GM12865 (cell line): ENCODE measurements around the gene CCNY.

Experiments
- DNase-seq: peaks from one replicate; pipeline ENCODE4 v3.0.0; 2010; ENCODE audit warnings: low read depth
- H3K4me3 ChIP-seq: 2 replicates; pipeline ENCODE4 v1.5.1; 2011; ENCODE audit warnings: mild to moderate bottlenecking, low read depth, low read length, control low read depth
- TF ChIP-seq, protein P1 (sequence below): IDR thresholded peaks from 2 replicates; pipeline ENCODE4 v1.5.1; 2011; ENCODE audit warnings: low read length, control low read depth, low read depth, inconsistent platforms; ENCODE audit not compliant: insufficient read depth; ENCODE audit errors: missing control alignments

Gene CCNY

DNA sequence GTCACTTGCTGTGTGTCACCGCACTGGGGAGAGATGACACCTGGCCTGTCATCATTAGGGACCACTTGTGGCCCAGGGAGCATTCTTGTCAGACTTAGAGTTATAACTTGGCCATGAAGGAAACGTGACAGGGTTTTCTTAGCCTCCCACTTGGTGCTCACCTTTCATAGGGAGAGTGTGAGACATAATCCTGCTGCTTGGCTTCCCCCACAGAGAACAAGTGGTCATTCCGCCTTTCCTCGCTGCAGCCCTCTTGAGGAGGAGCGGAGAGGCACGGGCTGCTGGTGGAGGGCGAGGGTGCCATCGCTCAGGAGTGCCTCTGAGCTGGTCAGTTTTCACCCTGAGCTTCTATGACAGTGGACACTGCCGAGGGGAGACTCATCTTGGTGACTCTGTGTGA, 143.8 kb downstream of the CCNY start:
- DNase-seq = no peak
- TF ChIP-seq, protein P1, sequence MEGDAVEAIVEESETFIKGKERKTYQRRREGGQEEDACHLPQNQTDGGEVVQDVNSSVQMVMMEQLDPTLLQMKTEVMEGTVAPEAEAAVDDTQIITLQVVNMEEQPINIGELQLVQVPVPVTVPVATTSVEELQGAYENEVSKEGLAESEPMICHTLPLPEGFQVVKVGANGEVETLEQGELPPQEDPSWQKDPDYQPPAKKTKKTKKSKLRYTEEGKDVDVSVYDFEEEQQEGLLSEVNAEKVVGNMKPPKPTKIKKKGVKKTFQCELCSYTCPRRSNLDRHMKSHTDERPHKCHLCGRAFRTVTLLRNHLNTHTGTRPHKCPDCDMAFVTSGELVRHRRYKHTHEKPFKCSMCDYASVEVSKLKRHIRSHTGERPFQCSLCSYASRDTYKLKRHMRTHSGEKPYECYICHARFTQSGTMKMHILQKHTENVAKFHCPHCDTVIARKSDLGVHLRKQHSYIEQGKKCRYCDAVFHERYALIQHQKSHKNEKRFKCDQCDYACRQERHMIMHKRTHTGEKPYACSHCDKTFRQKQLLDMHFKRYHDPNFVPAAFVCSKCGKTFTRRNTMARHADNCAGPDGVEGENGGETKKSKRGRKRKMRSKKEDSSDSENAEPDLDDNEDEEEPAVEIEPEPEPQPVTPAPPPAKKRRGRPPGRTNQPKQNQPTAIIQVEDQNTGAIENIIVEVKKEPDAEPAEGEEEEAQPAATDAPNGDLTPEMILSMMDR = no peak
- no peak overlapping the region for H3K4me3 ChIP-seq

DNA sequence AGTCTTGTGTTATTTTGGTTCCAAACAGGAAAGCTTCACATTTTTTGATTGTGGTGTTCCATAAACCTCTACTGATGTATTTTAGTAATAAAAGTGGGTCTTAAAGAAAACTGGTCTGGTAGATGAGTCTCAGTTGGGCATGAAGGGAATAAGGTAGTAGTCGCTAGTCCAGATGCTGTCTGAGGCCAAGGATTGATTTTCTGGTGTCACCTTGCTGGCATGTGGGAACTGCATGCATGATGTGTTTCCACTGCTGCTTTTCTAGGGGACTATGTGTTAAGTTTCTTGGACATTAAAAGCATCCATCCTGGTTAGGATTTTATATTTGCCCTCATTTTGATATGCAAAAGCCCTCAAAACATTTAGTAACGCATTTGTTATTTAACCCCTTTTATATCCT, 145.1 kb downstream of the CCNY start:
- H3K4me3 ChIP-seq = no peak overlapping the region
- no peak for DNase-seq
- TF ChIP-seq, protein P1 = no peak

DNA sequence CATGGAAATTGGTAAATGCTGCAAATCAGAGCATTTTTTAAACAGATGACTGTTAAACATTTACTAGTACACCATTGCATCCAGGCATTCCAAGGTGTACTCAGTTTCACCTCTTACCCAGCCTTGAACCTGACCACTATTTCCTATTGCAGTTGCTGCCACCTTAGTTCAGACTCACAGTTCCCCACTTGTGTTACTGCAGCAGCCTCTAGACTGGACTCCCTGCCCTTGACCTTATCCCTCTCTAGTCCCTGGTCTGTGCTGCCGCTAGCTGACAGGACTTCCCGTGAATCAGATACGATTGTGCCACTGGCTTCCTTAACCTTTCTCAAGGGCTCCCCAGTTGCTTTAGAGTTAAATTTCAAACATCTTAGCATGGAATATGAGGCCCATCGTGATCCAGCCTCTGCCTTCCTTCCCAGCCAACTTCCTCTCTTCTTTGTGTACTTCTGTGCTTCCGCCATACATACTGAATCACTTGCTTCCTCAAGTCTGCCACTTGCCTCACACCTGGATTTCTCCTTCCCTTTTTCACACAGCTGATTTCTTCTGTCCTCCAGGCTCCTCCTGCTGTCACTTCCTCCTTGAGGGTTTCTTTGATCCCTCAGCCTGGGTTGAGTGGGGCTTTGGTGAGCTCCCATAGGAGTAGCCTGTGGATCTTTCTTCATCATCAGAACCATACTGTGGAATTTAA, 150.1 kb downstream of the CCNY start:
- no peak overlapping the region for H3K4me3 ChIP-seq
- DNase-seq = no peak
- TF ChIP-seq, protein P1 = no peak

DNA sequence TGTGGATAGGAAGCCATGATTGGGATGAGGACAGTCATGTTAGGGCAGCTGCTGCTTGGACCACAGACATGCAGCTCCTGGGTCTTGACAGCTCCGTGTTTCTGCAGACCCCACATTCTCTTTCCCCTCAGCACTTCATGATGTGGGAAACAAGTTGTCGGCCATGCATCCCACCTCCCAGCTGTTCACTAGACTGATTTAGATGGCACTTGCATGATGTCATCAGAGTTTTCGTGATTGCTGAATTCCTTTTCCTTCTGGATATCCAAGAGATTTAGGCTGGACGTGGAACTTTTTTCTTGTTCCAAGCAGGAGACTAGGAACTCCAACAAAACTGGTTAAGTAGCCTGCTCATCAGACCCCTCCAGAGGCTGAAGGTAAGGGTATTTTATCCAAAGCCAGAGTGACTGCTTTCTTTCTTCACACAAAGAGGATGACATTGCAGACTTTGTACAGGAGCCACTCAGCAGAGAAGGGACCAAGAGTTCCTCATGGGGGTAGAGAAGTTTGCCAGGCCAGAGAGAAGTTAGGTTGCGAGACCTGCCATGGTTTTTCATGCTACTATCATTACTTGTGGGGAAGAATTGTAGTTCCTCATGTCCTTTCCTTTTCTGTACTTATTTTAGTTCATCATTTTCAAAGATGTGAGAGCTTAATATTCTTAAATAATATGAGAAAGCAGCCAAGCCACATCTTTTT, 151.2 kb downstream of the CCNY start:
- no peak for DNase-seq
- TF ChIP-seq, protein P1 = no peak
- H3K4me3 ChIP-seq = no peak overlapping the region

DNA sequence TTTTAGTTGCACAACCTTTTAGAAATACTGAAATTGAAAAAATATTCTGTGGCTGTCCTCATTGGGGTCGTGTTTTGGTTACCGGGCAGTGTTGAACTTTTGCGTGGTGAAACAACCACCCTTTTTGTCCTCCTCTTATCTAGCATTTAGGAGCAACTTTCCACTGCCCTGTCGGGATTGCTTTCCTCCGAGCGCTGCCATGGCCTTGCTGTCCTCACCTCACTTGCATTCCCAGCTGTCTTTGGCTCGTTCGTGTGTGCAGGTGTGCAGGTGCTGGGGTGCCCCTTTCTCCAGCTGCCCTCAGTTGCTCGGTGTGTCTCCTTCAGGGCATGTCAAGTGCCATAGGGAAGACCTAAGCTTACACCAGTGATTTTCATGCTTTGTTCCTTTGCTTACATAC, 151.9 kb downstream of the CCNY start:
- TF ChIP-seq, protein P1 = no peak

DNA sequence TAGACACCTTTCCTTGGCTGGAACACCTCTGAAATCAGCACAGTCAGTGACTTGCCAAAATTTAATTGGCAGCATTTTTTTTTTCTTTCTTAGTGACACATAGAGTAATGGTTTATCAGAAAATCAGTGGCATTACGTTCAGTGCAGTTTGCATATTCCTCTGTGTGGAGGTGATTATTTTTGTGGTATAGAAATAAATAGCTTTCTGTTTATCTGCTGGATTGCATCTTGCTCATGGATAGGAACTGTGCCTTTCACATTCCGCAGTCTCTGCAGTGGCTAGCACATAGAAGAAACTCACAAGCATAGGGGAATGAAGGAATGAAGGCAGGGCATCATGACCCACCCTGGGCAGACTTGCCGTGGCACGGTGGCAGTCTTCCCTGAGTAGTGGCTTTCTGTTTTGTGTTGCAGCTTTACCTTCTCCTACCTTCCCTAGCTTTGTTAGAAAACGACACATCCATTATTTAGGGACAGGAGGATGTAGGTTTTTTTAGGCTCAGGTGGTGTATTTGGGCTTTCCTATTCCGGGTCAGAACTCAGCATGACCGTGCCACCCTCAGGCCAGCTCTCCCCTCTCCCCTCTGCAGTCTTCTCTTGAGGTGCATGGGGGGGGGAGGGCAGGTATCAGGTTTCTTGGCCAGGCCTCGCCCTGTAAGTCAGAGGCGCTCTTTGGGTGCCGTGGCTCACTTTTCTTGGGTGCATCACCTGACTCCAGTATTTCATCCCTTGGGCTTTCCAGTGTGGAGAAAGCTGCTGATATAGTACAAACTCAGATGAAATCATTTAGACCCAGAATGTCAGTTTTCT, 156.3 kb downstream of the CCNY start:
- TF ChIP-seq, protein P1 = no peak
- H3K4me3 ChIP-seq = no peak overlapping the region
- no peak for DNase-seq

More for the DNA sequence above, 151.9 kb downstream of the CCNY start:
- no peak for DNase-seq
- no peak overlapping the region for H3K4me3 ChIP-seq
